GM18508 (cell line): Measurements from ENCODE around the gene NR2C2.

Source experiments
- ATAC-seq: cut with Tn5 transposase; IDR thresholded peaks from one replicate; pipeline ENCODE4 v1.9.1; 2021; ENCODE audit warnings: moderate number of reproducible peaks; ENCODE audit not compliant: insufficient read depth, unreplicated experiment

NR2C2 gene

DNA sequence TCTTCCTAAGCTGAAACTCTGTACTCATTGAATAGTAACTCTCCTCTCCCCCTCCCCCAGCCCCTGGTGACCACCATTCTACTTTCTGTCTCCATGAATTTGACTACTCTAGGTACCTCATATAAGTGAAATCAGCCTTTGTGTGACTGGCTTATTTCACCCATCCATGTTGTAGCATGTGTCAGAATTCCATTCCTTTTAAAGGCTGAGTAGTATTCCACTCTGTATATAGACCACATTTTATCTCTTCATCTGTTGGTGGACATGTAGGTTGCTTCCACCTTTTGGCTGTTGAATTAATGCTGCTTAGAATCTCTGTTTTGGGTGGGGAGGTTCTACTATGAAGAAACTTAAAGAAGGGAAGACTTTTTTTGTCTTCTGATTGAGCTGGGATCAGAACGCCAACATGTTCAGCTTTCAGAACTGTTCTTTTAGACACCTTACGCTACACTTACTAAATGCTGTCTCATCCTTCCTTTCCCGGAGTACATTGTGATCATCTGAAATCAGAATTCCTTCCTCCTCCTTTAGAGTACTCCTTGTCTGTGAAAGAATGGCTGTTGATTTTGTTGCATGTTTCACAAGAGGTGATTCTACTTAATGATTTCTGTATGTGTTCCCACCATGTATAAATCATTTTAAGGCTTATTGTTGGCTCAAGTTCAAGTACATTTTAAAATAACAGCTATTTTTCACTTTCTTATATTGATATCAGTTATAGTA is 67.4 kb downstream of the NR2C2 start:
- no peak for ATAC-seq

DNA sequence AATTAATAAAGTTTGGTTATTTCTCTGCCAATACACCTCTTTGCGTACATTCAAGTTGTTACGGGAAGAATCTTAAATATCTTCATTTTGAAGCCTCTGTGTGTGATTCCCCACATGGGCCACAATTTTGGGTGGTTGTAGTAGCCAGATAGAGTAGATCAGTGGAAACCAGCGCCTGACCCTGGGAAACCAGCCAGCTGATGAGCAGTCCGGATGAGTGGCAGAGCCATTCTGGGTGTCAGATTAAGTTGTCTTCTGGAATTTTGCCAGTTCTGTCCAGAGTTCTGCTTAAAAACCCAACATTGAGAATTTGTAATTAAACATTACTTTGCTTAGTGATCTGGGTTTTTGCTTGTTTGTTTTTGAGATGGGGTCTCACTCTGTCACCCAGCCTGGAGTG is 68.1 kb downstream of the NR2C2 start:
- no peak for ATAC-seq

DNA sequence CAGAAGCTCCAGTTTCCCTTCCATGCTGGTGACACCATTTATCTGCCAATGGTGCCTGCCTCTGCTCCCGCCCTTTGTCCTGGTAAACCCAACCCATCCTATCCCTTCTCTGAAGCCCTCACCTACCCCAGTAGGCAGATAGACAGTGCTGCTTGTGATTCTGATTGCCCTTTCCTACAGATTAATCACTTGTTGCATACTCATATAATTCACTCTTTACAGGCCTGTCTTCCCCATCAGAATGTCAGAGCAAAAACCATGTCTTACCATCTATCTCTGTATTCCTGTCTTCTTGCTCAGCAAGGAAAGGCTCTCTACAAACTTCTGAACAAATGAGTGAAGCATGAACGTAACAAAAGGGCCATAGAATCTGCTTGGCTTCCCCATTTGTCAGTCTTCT is 69.8 kb downstream of the NR2C2 start:
- ATAC-seq: no peak

DNA sequence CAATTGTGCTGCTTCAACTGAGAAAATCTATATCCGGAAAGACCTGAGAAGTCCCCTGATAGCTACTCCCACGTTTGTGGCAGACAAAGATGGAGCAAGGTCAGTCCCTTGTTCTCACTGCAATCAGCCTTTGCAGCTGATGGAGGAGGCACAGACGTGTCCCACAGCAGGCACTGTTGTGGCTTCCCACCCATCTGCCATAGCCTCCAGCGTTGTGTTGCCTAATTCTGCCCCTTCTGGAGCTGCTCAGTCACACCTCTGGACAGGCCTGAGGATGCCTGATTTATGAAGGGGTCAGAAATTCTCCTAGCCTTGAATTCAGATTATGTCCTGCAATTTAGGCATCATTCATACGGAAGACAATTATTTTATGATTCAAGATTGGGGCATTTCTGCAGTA is 75.9 kb downstream of the NR2C2 start:
- ATAC-seq: no peak

DNA sequence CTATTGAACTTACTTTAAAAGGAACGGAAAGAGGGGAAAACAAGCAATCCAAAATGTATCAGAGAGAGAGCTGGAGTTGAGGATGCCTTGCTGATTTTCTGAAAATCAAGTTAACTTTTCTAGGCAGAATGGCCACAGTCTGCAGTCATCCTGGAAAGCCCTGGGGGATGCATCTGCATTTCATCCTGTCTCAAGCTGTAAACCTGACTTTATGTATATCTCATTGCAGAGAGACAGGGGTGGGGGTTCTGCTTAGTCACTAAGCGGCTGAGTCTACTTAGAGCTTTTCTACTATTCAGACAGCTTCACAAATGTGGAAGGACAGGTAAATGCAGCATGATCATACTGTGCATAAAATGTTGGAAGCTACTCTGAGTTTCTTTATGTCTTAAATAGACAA is 76.3 kb downstream of the NR2C2 start:
- no peak for ATAC-seq

DNA sequence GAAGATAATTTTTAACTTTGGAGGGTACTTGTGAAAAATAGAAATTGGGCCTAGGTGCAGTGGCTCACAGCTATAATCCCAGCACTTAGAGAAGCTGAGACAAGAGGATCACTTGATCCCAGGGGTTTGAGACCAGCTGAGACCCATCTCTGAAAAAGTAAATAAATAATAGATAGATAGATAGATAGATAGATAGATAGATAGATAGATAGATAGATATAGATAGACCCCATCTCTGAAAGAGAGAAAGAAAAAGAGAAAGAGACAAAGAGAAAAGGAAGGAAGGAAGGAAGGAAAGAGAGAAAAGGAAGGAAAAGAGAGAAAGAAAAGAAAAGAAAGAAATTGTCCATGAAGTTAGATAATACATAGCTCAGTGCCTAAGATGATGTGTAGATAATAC is 82.2 kb downstream of the NR2C2 start:
- ATAC-seq: no peak

DNA sequence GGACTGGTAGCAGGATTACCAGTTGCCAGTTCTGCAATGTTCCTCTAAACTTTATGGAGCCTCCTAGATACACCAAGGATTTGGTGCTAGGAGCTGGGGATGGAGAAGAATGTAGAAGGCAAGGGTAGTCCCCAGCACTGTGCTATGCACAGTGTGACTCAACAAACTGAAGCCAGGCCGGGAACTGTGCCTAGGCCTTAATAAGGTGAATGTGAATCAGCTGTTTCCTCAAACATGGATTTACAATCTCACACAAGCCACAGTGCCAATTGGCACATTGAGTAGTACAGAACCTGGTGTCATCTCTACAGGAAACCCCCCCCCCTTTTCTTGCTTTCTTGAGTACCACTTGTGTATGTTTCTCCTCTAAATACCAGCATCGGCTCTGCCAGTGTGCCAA is 85.3 kb downstream of the NR2C2 start:
- no peak for ATAC-seq

DNA sequence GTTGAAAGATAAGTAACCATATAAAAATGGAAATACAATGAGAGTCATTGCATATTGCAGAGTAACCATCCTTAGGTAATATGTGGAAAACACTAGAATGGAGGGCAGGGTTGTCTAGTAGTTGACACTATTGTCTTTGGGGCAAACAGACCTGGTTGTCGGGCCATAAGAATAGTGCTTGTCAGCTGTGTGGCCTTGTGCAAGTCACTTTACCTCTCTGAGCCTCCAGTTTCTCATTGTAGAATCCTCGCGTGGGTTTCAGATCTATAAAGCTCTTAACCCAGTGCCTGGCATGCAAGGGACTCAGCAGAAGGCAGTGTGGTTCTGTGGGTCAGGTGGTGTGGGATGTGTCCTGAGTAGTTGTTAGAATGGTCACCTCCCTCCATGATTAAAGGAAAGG is 85.7 kb downstream of the NR2C2 start:
- no peak for ATAC-seq

DNA sequence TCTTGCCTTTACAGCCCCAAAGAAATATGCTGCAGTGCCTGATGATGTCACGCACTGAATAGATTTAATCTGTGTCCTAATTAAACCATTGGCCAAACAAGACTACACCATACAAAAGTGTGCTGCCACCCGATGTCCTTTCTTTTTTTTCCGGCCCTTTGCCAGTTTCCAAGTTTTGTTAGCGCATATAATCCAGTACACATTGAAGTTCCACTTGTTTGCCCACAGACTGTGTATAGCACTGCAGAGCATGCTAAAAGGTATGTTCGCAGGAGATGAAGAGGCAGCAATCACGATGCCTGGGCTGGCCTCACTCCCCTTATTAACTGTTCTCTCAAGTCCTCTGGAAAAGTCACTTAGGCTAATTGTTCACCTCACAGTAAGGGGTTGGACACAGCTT is 90.9 kb downstream of the NR2C2 start:
- no peak for ATAC-seq

DNA sequence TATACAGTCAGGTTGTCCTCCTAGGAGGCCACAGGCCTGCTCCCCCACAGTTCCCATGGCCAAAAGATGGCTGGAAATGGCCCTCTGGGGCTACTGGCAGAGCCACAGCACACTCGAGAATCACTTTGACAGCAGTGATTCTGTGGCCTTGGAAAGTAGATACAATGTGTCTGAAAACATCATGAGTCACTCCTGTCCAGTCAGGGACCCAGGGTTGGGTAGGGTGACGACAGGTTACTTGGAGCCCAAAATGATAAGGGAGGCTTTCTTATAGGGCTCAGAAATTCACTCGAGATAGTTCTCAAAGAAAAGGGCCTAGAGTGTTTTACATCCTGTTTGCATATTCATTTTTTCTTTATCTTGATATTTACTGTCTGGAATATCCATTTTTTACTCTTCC is 93.5 kb downstream of the NR2C2 start:
- ATAC-seq: no peak

DNA sequence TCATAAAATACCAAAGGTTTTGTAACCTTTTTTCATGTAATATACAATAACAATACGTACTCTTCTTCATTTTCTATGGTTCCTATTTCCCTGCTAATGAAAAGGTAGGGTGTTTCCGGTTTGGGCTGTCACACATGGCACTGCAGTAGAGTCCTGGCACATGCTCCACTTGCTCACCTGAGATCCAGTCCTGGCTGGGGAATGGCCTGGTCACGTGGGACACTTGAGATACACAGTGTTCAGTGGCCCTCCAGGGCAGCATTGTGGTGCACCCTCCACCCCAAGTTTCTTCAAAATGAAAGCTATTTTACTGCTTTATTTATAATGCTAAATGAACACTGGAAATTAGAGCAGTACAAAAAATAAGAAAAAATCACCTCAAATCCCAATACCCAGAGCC is 94.6 kb downstream of the NR2C2 start:
- ATAC-seq: no peak

DNA sequence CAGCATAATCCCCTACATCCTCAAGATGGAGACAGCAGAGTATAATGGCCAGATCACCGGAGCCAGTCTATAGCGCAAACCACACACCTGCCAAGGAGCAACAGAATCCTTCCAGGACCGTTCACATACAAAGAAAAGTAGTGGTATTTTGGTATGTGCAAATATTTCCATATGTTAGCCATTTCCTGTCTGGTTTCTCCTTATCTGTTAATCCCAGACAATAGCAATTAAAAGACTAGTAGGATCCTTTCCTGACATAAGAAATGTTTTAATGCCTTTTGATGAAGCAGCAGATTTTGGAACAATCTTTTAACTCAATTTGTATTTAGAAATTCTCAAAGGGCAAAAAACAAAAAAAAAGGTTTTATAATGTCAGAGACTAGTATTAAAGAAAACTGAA is 95.6 kb downstream of the NR2C2 start:
- no peak for ATAC-seq

DNA sequence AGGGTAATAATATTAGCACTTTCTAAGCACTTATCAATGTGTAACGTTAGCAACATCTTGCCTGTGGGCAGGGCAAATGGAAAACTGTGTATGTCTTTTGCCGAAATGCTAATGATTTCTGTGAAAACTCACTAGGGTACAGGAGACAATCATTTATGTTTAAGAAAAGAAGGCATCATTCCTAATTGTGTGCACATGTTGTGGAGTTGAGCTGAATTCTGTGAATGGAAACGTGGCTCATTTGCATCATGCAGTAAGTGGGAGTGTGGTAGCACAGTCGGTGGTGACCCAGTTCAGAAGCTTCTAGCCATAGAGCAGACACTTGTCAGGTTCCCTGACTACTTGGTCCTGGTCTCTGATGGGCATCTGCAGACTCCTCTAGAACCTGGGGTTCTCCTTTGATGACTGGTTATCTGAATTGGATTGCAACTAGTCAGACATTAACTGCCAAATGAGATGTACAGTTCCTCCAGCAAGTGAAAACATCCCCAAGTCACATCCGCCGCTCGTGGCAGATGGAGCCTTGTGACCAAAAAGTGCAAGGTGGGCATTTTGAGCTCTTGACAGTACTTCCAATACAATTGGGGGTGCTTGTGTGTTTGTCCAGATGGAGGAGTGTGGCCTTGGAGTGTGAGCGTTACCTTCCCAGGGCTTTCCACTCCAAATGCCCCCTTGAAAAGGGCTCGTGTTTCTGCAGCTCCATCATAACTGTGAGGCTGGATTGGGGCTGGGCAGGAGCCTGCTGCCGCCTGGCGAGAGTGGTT is 96.2 kb downstream of the NR2C2 start:
- ATAC-seq: no peak

DNA sequence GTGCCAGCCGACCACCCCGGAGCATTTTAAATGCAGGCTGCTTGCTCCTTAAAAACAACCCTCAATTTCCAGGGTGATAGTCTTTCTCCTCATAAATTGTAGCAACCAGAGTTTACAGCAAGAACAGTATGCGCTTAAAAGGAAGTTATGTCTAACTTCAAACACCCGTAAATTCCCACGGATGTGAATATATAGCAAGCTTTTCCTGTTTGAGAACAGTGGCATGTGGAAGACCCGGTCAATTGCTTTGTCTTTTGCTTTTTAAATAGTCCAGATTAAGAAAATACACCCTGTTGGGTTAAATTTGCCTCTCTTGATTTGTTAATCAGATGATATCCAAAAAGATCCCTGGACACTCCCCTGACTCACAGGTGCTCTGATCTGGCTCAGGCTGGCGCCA is 96.9 kb downstream of the NR2C2 start:
- no peak for ATAC-seq

DNA sequence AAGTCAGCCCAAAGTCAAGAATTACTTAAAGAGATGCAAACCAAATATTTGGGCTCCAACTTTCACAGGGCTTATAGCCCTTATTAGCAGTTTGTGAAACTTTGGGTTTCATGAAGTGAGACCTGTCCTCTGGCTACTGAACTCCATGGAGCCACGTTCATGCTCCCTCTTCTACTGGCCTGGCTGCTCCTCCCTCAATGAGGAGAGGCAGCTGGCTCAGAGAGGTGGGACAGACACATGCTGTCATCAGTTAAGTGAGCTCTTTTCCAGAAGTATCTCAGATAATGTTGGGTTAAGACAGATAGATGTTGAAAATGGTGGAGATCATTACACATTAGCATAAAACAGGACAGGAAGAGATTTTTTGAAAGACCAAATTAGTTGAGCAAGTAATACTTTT is 98.3 kb downstream of the NR2C2 start:
- no peak for ATAC-seq

DNA sequence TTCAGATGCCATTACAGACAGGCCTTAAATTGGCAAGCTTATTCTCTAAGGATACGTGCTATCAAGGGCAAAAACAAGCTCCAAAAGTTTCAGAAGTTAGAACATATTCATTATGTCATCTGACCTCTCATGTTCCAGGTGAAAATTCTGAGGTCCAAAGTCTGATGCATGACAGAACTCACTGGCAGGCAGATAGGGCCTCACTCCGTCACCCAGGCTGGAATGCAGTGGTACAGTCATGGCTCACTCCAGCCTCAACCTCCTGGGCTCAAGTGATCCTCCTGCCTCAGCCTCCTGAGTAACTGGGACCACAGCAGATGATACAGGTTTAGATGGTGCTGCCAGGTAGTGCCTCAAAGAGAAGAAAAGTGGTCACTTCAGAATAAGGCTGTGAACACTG is 102.2 kb downstream of the NR2C2 start:
- ATAC-seq: no peak

DNA sequence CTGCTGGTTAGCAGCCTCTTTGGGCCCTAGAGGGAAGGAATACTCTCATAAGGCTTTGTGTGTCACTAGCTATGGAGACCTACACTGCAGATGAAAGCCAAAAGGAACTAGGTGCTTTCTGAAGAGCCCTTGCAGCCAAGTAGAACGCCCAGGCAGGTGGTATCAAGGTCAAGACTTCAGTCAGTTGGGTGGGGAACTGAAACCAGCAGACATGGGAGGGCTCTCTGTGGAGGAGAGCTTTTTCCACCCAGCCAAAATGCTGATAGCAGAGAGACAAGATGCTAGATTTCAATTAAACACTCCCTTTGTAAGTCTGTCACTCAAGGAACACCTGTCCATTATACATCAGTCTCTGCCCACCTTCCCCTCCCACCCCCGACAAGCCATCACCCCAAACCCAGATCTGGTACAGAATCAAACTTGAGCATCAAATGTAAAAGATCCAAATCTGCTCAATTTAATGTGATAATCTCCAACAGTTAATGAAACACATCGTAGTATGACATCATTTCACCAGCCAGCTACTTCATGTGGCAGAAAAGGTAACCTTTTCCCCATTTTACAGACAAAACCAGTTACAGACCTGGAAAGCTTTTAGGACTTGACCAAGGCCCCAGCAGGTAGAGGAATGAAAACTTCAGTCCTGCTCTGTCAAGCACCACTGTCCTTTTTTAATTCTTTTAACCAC is 103.2 kb downstream of the NR2C2 start:
- ATAC-seq: peak; percentile 67

DNA sequence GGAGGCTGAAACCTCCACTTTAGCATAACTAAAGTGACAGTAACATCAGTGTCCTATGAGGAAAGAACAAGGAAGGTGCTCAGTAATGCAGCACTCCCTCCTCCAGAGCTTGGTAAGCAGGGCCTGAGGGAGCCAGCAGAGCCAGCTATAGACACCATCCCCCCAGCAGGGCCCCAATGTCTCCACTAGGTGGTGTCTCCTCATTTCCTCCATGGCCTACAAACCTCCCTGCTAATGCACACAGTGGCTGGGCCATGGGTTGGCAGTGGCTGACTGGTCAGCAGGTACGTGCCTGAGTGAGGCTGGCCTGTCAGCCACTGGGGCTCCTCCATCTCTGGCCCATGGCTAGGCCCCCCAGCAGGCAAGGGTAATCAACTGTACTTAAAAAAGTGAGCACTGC is 104.1 kb downstream of the NR2C2 start:
- peak; percentile 37 for ATAC-seq

DNA sequence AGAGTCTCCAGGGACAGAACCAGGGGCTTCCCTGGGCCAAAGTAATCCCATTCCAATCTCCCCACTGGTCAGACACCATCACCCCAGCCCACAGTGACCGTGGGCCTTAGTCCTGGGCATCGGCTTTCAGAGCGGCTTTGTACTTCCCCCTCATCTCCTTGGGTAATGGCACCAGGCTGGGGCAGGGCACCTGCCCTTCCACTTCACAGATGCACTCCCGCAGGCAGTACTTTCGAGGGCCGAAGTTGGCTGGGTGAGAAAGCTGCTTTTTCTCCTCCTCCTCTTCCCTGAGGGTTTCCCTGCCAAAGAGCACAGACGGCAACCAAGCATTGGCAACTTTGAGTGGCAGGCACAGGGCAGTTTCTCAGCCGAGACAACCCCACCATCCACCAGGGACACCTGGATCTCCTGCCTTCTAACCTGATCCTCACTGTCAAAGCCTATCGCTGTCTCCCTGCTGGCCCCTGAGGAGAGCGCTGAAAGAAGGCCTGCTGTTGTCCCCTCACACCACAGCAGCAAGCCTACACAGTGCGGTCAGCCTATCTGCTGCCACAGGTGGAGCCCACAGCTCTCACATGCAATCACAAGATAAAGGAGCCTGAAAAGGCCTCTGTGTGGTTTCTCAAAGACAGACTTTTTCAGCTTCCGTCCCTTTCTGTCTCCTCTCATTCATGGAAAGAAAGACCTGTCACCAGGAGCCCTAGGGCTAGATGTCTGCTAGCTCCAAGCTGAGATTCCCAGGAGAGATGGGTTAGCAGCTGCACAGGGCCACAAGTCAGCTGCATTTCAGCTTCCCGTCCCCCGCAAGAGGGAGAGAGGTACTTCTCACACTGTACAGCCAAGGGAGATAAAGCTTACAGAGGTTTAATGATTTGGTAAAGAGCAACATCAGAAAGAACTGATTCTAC is 105.2 kb downstream of the NR2C2 start:
- ATAC-seq: no peak

DNA sequence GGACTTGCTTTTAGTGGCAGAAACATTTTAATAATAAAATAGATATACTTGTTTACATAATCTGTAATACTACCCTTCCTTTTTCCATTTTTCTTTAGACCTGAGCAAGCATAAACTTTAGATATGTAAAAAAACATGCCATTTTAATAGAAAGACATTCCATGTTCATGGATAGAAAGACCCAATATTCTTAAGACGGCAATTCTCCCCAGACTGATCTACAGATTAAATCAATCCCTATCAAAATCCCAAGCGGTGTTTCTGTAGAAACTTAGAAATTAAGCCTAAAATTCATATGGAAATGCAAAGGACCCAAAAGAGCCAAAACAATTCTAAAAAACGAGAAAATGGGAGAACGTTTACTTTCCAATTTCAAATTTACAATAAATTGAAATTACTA is 106.2 kb downstream of the NR2C2 start:
- no peak for ATAC-seq
